DND-41 (cell line): ENCODE data around the gene GPR137B.

Experiments
- ATAC-seq: fragments of 200-7000 bp; cut with Tn5 transposase; 3 replicates; pipeline ENCODE4 v1.9.1; 2021; ENCODE audit warnings: low read depth; ENCODE audit not compliant: insufficient read depth
- DNase-seq: peaks from one replicate; pipeline ENCODE4 v3.0.0-alpha.2; 2020
- H2AFZ ChIP-seq: 2 replicates; pipeline ENCODE4 v1.6.0; 2012; ENCODE audit warnings: low read depth, low read length
- H3K27ac ChIP-seq: 2 replicates; pipeline ENCODE4 v1.5.1; 2012; ENCODE audit warnings: low read length, inconsistent platforms
- H3K27me3 ChIP-seq: fragments of 200-600 bp; sonication (generic); 2 replicates; pipeline ENCODE4 v1.6.0; 2012; ENCODE audit warnings: low read length, mild to moderate bottlenecking, inconsistent platforms; ENCODE audit not compliant: insufficient read depth, poor library complexity
- H3K36me3 ChIP-seq: 2 replicates; pipeline ENCODE4 v1.5.1; 2012; ENCODE audit warnings: low read length, inconsistent platforms; ENCODE audit not compliant: insufficient read depth
- H3K4me1 ChIP-seq: 2 replicates; pipeline ENCODE4 v1.5.1; 2012; ENCODE audit warnings: mild to moderate bottlenecking, low read length; ENCODE audit not compliant: insufficient read depth
- H3K4me2 ChIP-seq: 2 replicates; pipeline ENCODE4 v1.6.0; 2012; ENCODE audit warnings: mild to moderate bottlenecking, moderate library complexity, low read length, inconsistent platforms; ENCODE audit not compliant: insufficient read depth
- H3K4me3 ChIP-seq, 2 experiments: fragments of 200-600 bp in 1 of 2; shearing (Covaris generic) in 1 of 2; 2 replicates each; pipeline ENCODE4 v1.5.1; 2012 to 2016; ENCODE audit warnings: inconsistent platforms in 2 of 2, low read length in 2 of 2, mild to moderate bottlenecking in 2 of 2, low read depth in 1 of 2, moderate library complexity in 1 of 2
- H3K79me2 ChIP-seq: 2 replicates; pipeline ENCODE4 v1.6.0; 2012; ENCODE audit warnings: low read length, inconsistent platforms; ENCODE audit not compliant: insufficient read depth
- H3K9ac ChIP-seq: 2 replicates; pipeline ENCODE4 v1.6.0; 2012; ENCODE audit warnings: low read depth, mild to moderate bottlenecking, inconsistent platforms, low read length, moderate library complexity
- H3K9me3 ChIP-seq: 2 replicates; pipeline ENCODE4 v1.5.1; 2012; ENCODE audit warnings: low read length, moderate library complexity, mild to moderate bottlenecking, inconsistent platforms; ENCODE audit not compliant: insufficient read depth, severe bottlenecking
- H4K20me1 ChIP-seq: 2 replicates; pipeline ENCODE4 v1.6.0; 2012; ENCODE audit warnings: low read length; ENCODE audit not compliant: insufficient read depth
- EZH2 ChIP-seq: IDR thresholded peaks from 3 replicates; pipeline ENCODE4 v1.6.1; 2012; ENCODE audit warnings: borderline replicate concordance, low read depth, mild to moderate bottlenecking, moderate library complexity, low read length, inconsistent platforms; ENCODE audit not compliant: severe bottlenecking
- TF ChIP-seq, protein P1 (sequence below): IDR thresholded peaks from 2 replicates; pipeline ENCODE4 v1.5.1; 2012; ENCODE audit warnings: borderline replicate concordance, low read length, moderate library complexity, mild to moderate bottlenecking; ENCODE audit not compliant: poor library complexity, severe bottlenecking; ENCODE audit errors: extremely low read depth

GPR137B gene

DNA sequence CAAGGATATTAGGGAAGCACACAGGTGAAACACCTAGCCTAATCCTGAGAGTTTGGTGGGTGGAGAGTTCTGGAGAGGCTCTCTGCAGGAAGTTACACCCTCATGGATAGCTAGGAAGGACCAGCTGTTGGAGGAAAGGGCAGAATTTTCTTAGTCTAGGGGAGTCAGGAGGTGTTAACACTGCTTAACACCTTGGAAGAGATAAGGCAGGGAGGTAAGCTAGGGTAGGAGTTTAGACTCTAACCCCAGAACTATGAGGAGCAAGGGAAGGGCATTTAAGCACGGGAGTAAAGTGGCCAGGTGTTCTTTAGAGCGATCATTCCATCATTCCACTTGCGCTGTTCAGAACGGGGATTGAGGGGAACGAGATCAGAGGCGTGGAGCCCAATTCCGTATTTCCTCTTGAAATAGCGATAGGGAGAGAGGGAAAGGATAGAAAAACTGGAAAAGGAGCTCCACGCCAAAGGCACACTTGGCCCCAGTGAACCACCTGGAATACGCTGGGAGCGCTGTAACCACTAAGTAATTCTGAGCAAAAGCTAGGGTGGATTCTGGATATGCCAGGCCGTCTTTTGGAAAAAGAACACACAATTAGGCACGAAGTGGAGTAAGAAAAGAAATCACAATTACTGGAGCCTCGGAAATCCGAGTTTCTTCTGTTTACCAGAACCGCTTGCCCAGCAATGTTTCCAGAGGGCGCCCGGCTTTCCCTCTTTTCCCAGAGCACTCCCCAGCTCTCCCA, 1.5 kb upstream of the GPR137B start:
- no peaks in the 10 kb centered on the region; the same call in 1 of the 2 replicates for H3K36me3 ChIP-seq
- H3K27ac ChIP-seq: no peak overlapping the region
- H3K4me2 ChIP-seq: peak overlapping the region; percentile 67; the same call in 1 of the 2 replicates
- peak overlapping the region; percentile 80 for H2AFZ ChIP-seq
- peaks cover 29% of the 10 kb centered on the region for H3K79me2 ChIP-seq
- ATAC-seq (no peak), DNase-seq (no peak)
- peak overlapping the region; percentile 49; the same call in 1 of the 2 replicates for H3K9ac ChIP-seq
- H3K4me1 ChIP-seq: peaks cover 31% of the 10 kb centered on the region
- peak overlapping the region in 1 of 2 experiments; percentile 49; a peak in 2 of 4 replicates for H3K4me3 ChIP-seq
- peaks cover 26% of the 10 kb centered on the region for H3K27me3 ChIP-seq
- H3K9me3 ChIP-seq: no peaks in the 10 kb centered on the region
- peaks cover 10% of the 10 kb centered on the region for H4K20me1 ChIP-seq
- TF ChIP-seq EZH2: no peak
- TF ChIP-seq, protein P1, sequence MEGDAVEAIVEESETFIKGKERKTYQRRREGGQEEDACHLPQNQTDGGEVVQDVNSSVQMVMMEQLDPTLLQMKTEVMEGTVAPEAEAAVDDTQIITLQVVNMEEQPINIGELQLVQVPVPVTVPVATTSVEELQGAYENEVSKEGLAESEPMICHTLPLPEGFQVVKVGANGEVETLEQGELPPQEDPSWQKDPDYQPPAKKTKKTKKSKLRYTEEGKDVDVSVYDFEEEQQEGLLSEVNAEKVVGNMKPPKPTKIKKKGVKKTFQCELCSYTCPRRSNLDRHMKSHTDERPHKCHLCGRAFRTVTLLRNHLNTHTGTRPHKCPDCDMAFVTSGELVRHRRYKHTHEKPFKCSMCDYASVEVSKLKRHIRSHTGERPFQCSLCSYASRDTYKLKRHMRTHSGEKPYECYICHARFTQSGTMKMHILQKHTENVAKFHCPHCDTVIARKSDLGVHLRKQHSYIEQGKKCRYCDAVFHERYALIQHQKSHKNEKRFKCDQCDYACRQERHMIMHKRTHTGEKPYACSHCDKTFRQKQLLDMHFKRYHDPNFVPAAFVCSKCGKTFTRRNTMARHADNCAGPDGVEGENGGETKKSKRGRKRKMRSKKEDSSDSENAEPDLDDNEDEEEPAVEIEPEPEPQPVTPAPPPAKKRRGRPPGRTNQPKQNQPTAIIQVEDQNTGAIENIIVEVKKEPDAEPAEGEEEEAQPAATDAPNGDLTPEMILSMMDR: no peak

DNA sequence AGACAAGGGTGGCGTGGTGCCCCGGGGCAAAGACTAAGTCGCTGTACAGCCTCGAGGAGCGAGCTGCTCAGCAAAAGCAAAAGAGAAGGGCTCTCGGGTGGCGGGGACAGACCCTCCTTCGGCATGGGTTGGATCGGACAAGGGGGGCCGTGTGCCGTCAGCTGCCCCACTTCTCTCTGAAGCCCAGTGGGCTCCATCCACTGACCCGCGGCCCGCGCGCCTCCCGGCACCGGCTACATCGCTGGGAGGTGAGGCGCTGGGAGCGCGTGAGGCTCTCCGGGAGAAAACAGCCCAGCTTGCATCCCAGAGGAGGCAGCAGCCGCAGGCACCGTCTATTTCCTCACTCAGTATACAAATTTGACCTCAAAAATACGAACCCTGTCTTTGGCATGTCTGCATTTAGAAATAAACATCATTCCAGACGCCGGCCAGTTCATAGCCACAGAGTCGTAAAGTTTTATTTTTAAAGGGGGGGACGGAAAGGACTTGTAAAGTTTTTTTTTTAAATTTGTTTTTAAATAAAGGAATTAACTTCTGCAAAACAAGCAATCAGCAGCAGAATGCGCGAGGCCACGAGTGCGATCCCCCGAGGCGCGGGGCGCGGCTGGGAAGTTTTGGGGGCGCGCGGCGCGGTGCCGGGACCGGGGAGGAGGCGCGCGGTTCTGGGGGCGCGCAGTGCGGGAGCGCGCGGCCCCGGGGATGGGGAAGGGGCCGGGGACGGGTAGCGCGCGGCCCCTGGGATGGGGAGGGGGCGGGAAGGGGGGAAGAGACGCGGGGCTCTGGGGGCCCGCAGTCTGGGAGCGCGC, 689 bp upstream of the GPR137B start:
- Histone ChIP-seq H3K9ac (peak overlapping the region; percentile 49), H3K4me3 (peak overlapping the region; percentile 49), H4K20me1 (peaks cover 17% of the 10 kb centered on the region), H3K4me1 (peaks cover 31% of the 10 kb centered on the region), H3K27me3 (peaks cover 26% of the 10 kb centered on the region), H2AFZ (peak overlapping the region; percentile 80), H3K79me2 (peaks cover 35% of the 10 kb centered on the region), H3K4me2 (peak overlapping the region; percentile 67), H3K27ac (no peak overlapping the region), H3K9me3 (no peaks in the 10 kb centered on the region), H3K36me3 (no peaks in the 10 kb centered on the region; the same call in 1 of the 2 replicates)
- DNase-seq (no peak), ATAC-seq (peak; percentile 34)
- TF ChIP-seq, protein P1: no peak
- TF ChIP-seq EZH2: no peak

DNA sequence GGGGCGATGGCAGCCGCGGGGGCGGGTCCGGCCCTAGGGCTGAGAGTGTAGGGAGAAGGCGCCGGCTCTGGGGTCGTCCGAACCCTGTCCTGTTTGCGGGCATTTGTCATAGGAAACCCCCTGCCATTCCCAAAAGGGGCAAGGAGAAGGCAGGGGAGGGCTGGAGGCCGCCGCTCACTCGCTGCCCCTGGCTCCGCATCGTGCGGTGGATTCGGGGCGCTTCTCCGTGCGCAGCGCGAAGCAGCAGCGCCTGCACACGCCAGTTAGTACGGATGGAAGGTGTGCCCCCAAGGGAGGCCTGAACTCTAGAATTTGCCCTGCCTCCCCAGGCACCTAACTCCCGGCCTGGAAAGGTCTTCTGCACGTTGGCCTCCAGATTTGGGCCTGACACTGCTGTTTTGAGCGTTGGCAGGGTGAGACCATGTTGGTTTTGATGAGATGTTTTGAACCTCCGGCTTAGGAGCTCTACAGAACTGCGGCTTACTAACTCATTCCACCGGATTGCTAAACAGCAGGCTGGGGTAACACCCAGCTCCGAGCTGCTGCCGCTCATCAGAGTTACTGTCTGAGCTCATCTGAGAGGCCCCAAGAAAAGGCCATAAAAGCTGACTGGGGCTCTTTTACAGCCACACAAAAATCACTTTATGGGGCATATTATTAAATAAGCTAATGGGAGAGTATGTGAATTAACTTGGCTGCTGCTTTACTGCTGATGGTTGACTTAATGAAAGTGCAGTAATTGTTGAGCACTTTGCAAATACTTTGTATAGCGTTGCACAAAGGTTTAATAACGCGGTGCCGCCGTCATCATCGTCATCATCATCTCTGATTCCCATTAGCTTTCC, 987 bp downstream of the GPR137B start:
- H3K79me2 ChIP-seq: peaks cover 50% of the 10 kb centered on the region
- H3K9me3 ChIP-seq: no peaks in the 10 kb centered on the region
- ATAC-seq (peak; percentile 53), DNase-seq (peak; percentile 19)
- H2AFZ ChIP-seq: peak overlapping the region; percentile 88
- peak overlapping the region; percentile 75; the same call in 1 of the 2 replicates for H3K27ac ChIP-seq
- H3K4me2 ChIP-seq: peak overlapping the region; percentile 97
- peaks cover 36% of the 10 kb centered on the region for H3K4me1 ChIP-seq
- H3K9ac ChIP-seq: peak overlapping the region; percentile 80
- H3K4me3 ChIP-seq: peak overlapping the region; percentile 85 to 96
- peaks cover 4% of the 10 kb centered on the region for H3K36me3 ChIP-seq
- TF ChIP-seq, protein P1: no peak
- TF ChIP-seq EZH2: no peak
- H3K27me3 ChIP-seq: peaks cover 21% of the 10 kb centered on the region
- H4K20me1 ChIP-seq: peaks cover 31% of the 10 kb centered on the region
